Kidney epithelial cell (primary cell): ENCODE data around the gene MYDGF. TPM values are rescaled to one million over a fixed set of nuclear protein-coding genes. Genes with fewer than 3 reads are reported as not detected.

Source experiments
- DNase-seq: peaks from one replicate; pipeline ENCODE4 v3.0.0-alpha.2; 2010; ENCODE audit warnings: low read depth
- H3K27me3 ChIP-seq: 2 replicates; pipeline ENCODE4 v1.6.0; 2011; ENCODE audit warnings: low read length; ENCODE audit not compliant: control insufficient read depth, insufficient read depth
- H3K36me3 ChIP-seq: 2 replicates; pipeline ENCODE4 v1.5.1; 2011; ENCODE audit warnings: low read length; ENCODE audit not compliant: control insufficient read depth, insufficient read depth
- H3K4me3 ChIP-seq: 2 replicates; pipeline ENCODE4 v1.5.1; 2011; ENCODE audit warnings: low read depth, mild to moderate bottlenecking, control low read depth, low read length
- total RNA-seq: library from RNA; depleted of rRNA; stranded (reverse); fragments of >200 nt; gene quantifications from 2 replicates; pipeline ENCODE4 v1.2.3, GENCODE V29; 2015
- TF ChIP-seq, protein P1 (sequence below): IDR thresholded peaks from 2 replicates; pipeline ENCODE4 v1.5.1; 2011; ENCODE audit warnings: mild to moderate bottlenecking, moderate library complexity, low read length, control low read depth, inconsistent platforms; ENCODE audit not compliant: insufficient read depth, poor library complexity, severe bottlenecking

MYDGF gene
- total RNA-seq, 1 donor from 2014 or later: 173 TPM

DNA sequence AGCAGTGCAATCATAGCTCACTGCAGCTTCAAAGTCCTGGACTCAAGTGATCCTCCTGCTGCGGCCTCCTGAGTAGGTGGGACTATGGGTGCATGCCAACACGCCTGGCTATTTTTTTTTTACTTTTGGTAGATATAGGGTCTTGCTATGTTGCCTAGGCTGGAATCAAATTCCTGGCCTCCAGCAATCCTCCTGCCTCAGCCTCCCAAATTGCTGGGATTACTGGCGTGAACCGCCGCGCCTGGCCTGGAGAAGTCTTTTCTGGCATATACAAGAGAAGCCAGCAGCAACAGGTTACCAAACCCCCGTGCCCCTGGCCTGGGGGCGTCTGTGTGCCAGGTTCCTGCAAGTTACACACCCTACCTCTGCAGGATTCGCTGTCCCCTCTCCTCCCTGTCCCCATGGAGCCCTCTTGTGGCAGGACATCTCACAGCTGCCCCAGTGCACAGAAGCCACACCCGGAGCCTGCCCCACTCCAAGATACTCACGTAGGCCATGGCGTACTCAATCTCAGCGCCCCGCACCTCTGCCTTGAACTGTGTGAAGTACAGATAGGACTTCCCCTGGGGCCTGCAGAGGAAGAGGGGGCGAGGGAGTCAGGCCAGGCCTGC lies 9.9 kb downstream of the MYDGF start:
- no peaks in the 10 kb centered on the region for H3K27me3 ChIP-seq
- H3K36me3 ChIP-seq: peaks cover 8% of the 10 kb centered on the region
- TF ChIP-seq, protein P1, sequence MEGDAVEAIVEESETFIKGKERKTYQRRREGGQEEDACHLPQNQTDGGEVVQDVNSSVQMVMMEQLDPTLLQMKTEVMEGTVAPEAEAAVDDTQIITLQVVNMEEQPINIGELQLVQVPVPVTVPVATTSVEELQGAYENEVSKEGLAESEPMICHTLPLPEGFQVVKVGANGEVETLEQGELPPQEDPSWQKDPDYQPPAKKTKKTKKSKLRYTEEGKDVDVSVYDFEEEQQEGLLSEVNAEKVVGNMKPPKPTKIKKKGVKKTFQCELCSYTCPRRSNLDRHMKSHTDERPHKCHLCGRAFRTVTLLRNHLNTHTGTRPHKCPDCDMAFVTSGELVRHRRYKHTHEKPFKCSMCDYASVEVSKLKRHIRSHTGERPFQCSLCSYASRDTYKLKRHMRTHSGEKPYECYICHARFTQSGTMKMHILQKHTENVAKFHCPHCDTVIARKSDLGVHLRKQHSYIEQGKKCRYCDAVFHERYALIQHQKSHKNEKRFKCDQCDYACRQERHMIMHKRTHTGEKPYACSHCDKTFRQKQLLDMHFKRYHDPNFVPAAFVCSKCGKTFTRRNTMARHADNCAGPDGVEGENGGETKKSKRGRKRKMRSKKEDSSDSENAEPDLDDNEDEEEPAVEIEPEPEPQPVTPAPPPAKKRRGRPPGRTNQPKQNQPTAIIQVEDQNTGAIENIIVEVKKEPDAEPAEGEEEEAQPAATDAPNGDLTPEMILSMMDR: peak; percentile 23
- H3K4me3 ChIP-seq: no peak overlapping the region
- no peak for DNase-seq

DNA sequence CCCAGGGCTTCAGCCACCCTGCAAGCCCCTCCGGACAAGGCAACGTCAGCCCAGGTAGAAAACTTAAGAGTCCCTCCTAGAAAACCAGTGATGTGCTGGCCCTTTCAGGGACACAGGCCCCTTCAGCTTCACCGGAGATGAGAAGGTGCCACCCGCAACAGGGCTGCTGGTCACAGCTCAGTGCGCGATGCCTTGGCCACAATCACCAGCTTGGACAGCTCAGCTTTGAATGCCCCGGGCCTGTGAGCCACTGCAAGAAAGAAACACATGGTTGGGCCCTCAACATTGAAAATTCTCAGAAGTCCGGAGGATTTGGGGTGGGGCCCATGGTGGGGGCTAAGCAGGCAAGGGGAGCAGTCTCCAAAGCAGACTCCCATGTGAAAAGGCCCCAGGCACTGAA lies 12.3 kb downstream of the MYDGF start:
- H3K36me3 ChIP-seq: peaks cover 5% of the 10 kb centered on the region
- DNase-seq: no peak
- TF ChIP-seq, protein P1: no peak
- no peak overlapping the region for H3K4me3 ChIP-seq
- no peaks in the 10 kb centered on the region for H3K27me3 ChIP-seq

DNA sequence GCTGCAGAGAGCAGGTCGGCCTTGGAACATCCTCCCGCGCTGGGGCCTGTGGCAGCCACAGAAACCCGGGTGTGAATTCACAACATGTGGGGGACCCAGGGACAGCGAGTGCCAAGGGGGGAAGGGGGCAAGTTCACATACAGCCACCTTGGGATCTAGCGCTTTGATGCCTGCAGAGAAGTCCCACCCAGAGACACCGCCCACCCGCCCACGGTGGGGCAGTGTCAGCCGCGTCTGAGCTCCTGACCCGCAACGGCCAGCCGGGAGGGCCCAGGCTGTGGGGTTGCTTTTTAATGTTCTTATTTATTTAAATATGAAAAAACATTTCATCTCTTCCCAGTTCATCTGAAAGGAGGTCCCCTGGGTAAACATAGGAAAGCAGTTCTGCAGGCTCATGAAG lies 12.9 kb downstream of the MYDGF start:
- TF ChIP-seq, protein P1: no peak
- H3K27me3 ChIP-seq: no peaks in the 10 kb centered on the region
- no peak for DNase-seq
- peaks cover 5% of the 10 kb centered on the region for H3K36me3 ChIP-seq
- H3K4me3 ChIP-seq: no peak overlapping the region

DNA sequence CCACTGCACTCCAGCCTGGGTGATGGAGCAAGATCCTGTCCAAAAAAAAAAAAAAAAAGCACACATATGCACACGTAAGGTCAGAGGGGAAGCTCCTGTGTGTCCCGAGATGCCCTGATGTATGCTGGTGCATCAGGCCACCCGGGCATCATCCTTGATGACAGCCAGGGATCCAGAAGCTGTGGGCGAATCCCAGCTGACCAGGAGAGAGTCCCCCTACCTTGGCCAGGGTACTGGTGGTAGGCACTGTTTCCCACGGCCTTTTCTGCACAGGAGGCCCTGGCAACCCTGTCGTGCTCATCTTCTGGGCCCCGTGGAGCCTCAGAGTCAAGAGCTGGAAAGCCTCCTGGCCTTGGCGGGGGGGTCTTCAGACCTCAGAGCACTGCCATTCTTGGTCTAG lies 14.0 kb downstream of the MYDGF start:
- TF ChIP-seq, protein P1: no peak
- DNase-seq: no peak
- no peaks in the 10 kb centered on the region for H3K27me3 ChIP-seq
- peaks cover 5% of the 10 kb centered on the region for H3K36me3 ChIP-seq
- no peak overlapping the region for H3K4me3 ChIP-seq

DNA sequence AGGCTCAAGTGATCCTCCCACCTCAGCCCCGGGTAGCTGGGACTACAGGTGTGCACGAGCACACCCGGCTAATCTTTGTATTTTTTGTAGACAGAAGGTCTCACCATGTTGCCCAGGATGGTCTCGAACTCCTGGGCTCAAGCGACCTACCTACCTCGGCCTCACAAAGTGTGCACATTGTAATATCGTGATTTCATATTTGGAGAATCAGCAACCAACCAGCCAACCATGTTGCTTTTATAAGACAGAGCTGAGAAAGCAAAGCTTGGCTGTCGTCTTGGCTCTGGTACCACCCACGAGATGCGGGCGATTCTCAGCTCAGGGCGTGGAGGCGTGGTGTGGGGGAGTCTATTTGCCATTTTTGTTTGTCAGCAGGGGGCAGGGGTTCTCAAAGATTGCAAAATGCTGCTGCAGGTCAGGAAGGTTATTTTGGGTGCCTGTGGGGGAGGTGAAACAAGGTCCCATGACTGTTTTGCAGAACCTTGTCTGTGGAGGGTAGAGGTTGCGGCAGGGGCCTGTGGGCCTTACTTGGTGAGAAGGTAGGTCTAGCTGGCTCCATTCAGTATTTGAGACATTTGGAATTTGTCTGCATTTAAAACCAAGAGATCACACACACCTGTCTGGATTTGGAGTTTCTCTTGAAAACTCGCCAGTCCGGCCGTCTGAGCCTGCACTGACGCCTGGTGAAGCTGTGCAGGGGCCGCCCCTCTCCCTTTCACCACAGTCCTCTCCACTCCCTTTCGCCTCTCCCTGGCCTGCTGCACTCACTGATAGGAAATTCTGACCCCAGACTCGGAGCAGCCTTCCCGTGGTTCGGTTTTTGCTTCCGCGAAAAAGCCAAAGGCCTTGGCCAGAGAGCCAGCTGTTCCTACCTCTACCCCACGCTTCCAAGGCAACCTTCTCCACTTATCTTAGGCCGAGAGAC lies 15.4 kb downstream of the MYDGF start:
- TF ChIP-seq, protein P1: no peak
- H3K36me3 ChIP-seq: peaks cover 5% of the 10 kb centered on the region
- DNase-seq: no peak
- no peak overlapping the region for H3K4me3 ChIP-seq
- no peaks in the 10 kb centered on the region for H3K27me3 ChIP-seq
